GM18909 (cell line): ENCODE results near the gene TWIST2.

Experiments
- ATAC-seq: cut with Tn5 transposase; IDR thresholded peaks from one replicate; pipeline ENCODE4 v1.9.1; 2021; ENCODE audit warnings: mild to moderate bottlenecking; ENCODE audit not compliant: unreplicated experiment, poor library complexity

The TWIST2 gene

GRCh38 chr2:238870261-238870660 is 22.4 kb downstream of the TWIST2 start:
- ATAC-seq = no peak

DNA sequence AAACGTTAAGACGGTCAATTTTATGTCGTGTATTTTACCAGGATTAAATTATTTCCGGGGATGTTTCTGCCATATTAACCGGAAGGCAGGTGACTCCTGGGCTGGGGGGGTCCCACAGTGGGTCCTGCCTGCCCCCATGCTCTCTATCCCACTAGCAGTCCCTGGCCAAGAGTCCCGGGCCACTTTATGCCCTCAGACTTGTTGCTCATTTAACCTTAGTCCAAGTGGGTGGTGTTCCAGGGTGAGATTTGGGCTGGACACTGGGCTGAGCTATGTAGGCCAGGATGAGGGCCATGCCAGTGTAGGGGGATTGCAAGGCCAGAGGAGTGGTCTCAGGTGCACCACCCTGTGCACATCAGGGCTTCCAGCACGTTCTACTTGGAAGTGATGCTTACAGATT is 24.1 kb downstream of the TWIST2 start:
- no peak for ATAC-seq

DNA sequence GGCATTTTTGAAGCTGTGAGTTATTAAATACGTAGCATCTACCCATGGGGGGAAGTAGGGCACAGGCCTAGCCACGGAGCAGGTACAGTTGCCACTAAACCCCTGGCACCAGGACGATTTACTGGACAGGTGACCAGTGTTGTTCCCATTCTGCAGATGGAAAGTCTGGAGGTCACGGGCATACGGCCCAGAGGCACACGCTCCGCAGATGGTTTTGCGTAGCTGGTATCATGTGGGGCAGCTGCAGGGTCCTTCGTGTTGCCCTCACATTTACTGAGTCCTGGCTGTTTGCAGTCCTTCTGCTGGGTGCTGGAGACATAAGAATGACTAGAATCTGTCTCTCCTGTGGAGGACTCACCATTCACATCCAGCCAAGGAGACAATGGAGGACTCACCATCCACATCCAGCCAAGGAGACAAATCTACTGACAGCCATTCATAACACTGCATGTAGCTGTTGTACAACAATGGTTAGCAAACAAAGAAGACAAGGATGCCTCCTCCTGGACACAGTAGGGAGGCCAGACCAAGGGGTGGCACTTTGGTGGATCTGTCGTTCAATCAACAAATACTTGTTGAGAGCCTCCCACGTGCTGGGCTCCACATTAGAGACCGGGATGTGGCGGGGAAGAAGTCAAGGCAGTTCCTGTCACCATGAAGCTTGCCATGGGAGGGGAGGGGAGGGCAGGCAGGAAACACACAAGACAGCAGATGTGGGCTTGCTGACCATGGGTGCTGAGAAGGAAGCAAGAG is 24.9 kb downstream of the TWIST2 start:
- ATAC-seq = no peak

- no peak for ATAC-seq
These were observed 25.5 kb downstream of the TWIST2 start for GRCh38 chr2:238873381-238873801.

DNA sequence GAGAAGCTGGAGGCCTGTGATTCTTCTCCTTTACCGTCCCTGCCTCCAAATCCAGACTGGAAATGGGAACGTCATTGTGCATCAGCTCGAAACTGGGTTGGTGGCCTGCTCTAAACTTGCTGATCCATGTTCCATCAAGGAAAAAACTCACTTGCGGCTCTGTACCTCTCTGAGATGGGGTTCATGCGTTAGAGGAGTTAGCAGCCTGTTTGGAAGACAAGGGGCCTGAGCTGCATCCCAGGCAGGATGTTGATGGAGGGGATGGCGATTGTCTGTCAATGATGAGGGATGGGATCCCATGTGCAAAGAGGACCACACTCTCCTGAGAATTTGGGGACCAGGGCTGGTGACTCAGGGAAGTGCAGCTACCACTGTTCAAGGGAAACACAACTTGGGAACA is 26.0 kb downstream of the TWIST2 start:
- ATAC-seq = no peak

GRCh38 chr2:238874330-238875050 is 26.6 kb downstream of the TWIST2 start:
- no peak for ATAC-seq

GRCh38 chr2:238875101-238875470 is 27.2 kb downstream of the TWIST2 start:
- ATAC-seq = no peak

DNA sequence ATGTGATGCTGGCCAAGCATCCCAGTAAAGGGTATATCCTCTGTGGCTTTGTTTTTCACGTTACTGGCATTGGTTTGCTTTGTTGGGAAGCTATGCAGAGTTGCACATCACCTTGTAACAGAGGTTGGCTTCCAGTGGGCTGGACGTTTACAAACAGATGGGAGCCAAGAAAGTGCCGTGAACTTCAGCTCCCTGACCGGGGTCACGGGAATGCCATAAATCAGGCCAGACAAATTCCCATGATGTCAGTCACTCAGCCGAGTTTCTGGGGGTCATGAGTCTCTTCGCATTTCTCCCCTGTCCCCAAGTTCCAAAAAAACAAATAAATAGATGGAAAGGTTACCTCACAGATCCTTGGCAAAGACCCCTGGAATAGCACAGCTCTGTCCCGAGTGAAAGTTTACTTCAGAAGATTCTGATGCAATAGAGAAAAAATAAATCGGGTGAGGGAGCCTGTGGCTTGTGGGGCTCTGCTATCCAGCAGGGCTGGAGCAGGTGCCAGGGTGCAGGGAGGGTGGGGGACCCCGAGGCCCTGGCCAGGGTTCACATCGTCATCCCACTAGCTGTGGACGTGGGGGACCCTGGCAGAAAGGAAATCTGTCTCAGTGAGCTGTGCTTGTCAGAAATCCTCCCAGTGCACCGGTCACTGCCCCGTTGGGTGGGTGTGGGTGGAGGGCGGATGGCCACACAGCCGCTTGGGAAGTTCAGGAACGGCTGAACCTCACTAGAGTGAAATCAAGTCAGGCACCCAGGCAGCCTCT is 27.8 kb downstream of the TWIST2 start:
- no peak for ATAC-seq

- ATAC-seq = no peak
These were observed 28.3 kb downstream of the TWIST2 start for GRCh38 chr2:238876232-238876630.

DNA sequence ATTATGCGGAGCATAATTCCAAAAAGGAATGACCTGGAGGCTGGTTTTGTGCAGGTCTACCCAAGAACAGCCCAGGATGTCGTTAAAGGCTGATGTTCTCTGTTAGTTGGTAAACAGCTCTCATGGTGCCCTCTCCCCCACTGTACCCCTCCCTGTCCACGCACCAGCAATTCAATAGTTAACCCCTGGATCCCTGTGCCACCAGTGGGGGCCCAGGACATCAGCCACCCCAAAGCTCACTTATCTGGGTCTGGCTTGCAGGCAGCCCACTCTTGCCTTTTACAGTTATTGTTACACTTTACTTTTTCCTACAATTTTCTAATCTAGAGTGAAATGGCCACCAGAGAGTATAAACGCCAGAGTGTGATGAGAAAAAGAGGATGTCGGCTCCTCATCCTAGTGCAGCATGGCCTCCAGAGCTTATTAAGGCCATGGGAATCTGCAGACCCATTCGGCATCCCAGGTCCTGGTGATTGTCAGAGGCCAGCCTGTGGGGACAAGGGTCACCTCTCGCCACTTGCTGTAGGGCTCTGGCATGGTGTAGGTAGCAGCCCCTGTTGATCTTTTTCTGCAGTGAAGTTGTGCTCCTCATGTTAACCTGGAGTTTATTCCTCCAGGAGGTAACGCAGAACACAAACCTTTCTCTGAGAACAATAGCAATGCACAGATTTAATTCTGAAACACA is 30.3 kb downstream of the TWIST2 start:
- ATAC-seq = no peak

DNA sequence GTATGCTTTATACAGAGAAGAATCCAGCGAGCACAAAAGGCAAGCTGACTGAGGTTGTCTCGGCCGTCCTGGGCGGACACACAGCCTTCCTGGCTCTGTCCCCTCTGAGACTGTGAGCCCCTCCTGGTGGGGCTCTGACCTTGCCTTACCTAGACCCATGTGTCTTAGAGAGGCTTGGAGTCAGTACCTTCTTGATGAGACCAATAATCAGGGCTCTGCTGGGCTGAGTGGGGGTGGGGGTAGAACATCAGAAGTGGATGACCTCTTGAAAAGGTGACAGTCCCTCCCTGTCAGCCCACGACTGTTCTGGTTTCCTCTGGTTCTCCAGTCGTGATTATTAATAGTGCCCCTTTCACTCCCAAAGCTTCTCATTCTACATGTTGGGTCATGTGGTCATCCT is 31.2 kb downstream of the TWIST2 start:
- no peak for ATAC-seq

GRCh38 chr2:238879621-238880377 is 31.9 kb downstream of the TWIST2 start:
- no peak for ATAC-seq

- no peak for ATAC-seq
These were observed 33.6 kb downstream of the TWIST2 start for GRCh38 chr2:238881353-238882081.

DNA sequence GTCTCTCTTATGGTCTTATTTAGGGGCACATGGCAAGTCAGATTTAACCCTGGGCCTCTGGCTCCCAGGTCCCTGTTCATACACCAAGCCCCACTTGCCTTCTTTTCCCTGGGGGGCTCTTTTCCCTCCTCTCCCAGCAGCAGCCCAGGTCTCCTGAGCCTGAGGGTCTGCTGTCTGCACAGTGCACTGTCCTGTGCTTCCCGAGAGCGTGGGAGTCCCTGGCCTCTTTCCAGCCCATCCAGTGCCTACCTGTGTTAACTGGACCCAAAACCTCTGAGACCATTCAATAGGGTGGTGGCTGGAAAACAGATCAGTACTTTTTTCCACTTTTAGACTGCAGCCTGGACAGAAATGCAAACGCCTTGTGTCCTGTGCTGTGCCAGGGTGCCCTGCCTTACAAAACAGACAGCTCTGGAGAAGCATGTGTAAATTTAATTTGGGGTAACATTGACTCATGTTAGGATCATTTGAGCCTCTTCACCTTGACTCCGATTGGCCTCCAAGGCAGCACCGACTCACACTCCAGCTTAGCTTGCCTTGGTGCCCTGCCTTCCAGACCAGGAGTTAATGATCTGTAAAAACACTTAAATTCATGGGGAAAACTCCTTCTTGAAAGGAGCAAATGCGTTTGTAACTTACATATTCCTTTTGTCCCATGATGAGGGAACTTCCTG is 34.3 kb downstream of the TWIST2 start:
- no peak for ATAC-seq

GRCh38 chr2:238883421-238883901 is 35.6 kb downstream of the TWIST2 start:
- ATAC-seq = no peak

- no peak for ATAC-seq
These were observed 36.4 kb downstream of the TWIST2 start for GRCh38 chr2:238884122-238884811.

DNA sequence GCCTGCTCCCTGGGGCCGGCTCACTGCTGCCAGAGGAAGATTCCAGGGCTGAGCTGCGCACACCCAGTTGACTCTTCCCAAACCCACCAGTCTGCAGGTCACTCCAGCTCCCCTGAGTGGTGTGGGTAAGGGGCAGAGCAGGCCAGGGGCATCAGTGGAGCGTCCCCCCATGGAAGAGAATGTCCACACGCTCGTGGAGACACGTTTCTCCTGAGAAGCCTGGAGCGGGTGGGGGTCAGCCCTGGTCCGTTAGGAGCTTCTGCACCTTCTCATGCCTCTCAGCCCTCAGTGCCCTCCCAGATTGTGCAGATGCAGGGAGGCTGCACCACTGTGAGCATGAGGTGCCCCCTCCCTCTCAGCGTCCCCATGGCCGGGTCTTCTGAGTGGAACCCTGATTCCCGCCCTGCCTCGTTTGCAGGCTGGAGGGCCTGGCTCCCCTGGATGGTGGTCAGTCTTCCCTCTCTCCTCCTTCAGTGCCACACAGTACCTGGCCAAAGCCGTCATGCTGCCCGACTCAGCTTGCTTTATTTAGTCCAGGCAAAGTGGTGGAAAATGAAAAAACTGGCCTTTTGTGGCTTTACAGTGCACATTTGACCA is 37.0 kb downstream of the TWIST2 start:
- no peak for ATAC-seq
